Effector CD4-positive, alpha-beta T cell (primary cell): ENCODE measurements around the gene PTPRD.

Experiments
- DNase-seq: peaks from one replicate; pipeline ENCODE4 v3.0.0-alpha.2; 2020

Gene PTPRD

DNA sequence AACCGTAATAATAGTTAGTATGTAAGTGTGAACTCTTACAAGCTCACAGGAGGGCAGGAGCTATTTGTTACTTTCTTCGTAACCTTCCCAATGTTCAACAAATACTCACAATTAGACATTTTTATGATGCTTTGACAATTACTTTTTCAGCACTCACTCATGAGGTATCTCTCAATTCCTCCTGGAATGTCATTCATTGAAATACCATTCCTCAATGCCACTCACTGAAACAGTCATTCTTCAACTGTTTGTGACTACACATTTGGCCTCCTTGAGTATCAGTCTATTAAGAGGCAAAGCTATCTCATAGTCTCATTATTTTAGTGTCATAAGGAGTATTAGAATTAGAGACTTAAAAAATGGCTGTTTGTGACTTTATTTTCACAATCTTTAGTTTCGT, 2079.1 kb downstream of the PTPRD start:
- no peak for DNase-seq

DNA sequence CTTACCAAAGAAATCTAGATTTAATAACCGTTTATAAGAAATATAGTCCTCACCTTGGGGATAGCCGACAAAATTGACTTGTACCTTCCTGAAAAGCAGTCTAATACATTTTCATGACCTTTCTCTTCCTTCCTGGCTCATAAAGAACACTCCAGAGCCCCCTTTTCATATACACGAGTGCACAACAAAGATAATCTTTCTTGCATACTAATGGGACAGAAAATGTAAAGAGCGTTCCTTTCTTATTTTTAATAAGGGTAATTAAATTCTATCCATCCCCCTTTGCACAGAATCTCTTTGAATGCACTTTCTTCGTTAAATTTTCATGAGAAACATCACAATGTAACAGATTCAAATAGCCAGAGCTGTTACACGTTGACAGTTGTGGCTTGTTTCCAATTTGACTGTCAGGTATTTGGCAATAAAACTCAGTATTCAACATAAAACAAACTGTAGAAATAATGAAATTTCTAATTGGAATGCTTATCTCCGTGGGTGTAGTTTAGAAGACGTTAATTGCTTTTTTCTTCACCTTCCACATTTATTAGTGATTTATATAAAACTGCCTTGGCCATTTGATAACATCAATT, 2080.9 kb downstream of the PTPRD start:
- no peak for DNase-seq

DNA sequence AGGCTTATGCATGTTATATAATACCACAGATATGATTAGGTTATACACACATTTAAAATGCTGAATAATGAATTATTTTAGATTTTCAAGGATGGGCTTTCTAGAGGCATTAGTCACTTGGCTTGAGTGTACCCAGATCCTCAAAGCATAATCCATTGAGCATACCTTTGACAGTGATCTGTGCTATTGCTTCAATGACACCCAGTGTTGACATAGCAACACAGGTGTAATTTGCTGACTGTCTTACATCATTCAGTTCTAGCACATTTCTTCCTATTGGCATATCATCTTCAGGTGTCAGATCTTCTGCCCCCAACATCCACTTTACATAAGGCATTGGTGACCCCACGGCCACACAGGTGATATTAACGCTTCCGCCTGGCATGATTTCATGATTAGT, 2091.7 kb downstream of the PTPRD start:
- DNase-seq, result no peak

DNA sequence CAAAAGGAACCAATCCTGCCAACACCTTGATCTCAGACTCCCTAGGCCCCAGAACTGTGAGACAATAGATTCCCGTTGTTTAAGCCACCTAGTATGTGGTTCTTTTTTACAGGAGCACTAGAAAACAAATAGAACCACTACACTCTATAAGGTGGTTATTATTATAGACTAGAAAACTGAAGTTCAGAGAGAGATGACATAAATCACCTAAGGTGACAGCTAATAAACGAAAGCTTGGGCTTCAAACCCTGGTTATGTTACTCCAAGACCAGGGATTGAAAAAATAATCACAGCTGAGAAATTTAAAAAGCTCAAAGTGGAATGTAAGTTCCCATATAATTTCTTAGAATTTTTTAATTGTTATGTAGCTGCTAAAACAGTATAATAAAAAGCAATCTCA, 2097.1 kb downstream of the PTPRD start:
- DNase-seq, result no peak

DNA sequence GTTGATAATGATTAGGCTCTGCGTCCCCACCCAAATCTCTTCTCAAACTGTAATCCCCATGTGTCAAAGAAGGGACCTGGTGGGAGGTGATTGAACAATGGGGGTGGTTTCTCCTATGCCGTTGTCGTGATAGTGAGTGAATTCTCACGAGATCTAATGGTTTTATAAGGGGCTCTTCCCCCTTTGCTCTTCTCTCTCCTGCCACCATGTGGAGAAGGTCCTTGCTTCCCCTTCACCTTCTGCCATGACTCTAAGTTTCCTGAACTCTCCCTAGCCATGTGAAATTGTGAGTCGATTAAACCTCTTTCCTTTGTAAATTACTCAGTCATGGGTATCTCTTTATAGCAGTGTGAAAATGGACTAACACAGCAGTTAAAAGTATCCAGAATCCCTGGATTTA, 2098.0 kb downstream of the PTPRD start:
- DNase-seq, result no peak

DNA sequence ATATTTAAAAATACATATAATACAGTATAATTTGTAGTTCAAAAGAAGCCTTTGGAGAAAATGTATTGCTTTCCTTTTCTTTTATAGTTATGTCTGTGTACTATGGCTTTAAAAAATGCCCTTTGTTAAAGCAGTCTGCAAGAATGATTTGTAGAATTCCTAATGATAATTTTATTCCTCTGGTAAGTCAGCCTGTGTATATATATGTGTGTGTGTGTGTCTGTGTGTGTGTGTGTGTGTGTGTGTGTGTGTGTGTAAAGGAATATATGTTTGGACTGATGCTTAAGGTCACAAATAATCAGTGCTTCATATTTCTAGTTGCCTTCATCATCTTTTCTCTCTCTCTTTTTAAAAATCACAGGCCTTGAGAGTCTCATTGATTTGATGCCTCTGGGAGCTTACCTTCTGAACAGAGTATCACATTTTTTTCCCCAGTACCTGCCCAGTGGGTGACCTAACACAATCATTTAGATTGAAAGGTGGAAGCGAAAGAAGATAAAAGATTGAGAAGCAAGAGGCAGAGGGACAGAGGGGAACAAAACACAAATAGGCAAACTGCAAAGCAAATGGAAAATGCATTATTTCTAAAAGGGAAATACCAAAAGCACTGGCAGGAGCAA, 2104.0 kb downstream of the PTPRD start:
- no peak for DNase-seq

DNA sequence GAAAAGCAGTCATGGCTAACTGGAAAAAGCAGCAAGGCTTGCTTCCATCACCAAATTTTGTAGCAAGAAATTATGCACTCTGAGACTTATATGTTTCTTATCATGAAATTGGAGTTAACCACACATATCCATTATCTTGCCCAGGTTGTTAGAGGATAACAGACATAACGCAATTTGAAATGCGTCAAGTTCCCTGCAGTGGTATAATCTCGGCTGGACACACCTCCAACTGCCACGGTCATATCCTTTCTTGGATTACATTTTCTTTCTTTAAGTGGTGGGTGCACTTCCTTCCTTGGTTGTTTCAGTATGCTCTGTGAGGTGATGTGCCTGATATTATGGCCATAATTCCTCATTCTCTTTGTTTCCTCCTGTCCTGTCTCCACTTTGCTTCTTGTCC, 2118.2 kb downstream of the PTPRD start:
- no peak for DNase-seq

DNA sequence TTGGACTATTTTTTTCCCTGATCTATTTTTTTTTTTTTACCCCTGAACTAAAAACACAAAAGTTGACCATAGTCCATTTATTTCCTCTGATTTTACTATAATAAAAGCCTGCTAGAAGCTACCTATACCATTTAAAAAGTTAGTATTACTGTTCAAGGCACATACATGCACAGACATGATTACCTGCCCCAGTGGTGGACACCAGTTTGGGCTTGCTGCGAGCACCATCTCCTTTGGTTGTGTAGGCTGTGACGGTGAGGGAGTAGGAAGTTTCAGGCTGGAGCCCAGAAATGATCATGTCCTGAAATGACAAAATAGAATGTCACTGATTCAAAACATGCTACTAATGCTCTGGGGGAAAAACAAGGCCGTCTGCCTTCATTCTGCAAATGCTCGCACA, 2120.1 kb downstream of the PTPRD start:
- no peak for DNase-seq

DNA sequence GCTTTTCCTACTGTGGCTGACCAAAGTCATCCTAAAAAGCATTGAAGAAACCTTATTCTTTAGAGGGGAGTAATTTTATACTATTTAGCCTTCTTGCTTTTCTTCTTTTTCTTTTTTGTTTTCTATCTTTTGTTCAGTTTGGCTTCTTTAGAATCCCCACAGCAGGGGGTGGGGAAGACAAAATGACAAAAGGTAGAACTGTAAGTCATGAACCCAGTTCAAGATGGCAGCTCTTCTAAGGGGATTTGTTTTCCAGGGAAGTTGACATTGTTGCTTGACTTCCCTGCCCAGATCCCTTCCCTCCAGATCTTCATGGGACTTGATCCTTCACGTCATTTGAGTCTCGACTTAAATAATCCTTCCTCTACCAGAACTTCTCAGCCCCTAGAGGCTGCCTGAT, 2120.8 kb downstream of the PTPRD start:
- no peak for DNase-seq

DNA sequence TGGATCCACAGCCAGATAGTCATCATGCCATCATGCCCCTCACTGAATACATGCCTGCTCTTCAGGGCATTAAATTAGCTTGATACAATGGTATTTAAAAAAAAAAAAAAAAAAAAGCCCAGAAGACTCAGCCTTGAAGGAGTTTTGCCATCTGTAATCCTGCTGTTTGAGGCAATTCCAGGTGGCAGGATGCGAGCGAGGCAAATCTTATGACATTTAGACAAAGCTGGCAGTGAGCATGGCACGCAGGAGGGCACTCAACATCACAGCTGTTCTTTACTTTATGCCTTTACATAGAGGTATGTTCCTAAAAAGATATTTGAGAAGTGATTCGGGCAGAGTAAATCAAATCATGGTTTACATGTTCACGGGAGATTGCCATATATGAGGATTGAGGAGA, 2121.2 kb downstream of the PTPRD start:
- DNase-seq, result no peak

DNA sequence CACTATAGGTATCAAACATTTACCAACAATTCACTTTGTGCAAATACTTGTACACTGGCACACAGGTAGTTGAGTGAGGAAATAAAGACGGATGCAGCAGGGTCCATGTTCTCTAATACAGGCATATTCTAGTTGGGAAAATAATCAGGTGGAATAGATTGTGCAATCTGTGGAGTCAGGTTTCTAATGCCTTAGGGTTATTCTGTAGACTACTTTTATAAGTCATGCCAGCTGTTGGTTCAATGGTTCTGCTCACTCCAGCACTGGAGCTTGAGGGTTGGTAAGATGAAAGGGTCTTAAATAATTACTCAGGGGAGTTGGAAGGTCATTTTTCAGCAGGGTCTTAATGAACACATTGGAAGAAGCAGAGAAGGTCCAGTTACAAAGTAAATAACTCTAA, 2123.0 kb downstream of the PTPRD start:
- no peak for DNase-seq

DNA sequence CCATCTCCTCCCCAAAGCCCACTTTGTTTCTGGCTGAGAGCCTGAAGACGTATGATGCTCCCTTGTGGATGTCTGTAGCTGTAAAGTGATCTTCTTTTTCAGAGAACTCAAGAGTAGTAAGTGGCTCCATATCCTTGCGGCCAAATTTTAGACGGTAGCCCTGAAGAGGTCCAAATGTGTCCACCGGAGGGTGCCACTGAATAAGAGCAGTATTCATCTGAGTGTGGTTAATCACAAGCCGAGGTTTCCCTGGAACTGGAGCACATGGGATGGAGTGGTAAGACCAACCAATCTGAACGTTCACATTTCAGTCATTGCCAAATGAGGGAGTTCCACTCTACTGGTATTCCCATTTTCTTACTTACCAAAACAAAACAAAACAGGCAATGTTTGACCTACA, 2126.7 kb downstream of the PTPRD start:
- no peak for DNase-seq

DNA sequence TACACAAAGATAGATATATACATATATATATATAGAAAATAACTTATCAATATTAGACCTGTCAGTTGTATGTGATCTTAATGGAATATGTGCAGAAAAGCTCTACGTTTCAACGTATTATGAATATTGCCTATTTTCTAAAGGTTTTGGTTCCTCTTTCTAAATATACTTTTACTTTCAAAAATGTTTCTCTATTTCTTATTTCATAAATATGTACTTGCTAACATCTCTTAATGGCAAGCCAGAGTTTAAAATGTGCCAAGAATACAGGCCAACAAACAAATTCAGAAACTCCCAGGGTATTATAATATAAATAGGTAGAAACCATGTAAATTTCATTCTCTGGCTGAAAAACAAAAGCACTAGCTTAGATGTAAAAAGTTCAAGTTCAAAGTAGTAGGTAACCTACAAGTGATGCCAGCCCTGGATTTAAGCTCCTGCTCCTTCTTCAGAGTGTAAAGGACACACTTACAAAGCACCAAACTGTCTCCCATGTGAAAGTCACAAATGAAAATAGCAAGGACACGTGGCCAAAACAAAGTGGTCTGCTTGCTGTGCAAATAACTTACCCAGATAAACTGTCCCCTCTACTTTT, 2128.1 kb downstream of the PTPRD start:
- no peak for DNase-seq

DNA sequence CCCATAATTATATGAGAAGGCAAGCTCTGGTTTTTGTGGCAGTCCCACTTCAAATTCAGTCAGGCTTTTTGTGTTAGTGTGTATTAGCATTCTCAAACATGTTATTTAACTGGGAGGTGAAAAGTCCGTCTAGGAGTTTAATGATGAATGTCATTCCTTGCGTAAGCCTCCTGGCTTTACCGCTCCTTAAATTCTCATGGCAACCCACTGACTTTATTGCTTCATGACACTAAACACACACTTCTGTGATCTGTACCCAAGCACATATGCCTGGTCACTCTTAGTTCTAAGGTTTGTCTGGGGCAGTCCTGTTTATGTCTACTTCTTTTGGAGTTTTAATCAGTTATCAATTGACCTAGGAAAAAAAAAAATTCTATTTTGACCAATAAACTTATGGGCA, 2135.4 kb downstream of the PTPRD start:
- DNase-seq, result no peak

DNA sequence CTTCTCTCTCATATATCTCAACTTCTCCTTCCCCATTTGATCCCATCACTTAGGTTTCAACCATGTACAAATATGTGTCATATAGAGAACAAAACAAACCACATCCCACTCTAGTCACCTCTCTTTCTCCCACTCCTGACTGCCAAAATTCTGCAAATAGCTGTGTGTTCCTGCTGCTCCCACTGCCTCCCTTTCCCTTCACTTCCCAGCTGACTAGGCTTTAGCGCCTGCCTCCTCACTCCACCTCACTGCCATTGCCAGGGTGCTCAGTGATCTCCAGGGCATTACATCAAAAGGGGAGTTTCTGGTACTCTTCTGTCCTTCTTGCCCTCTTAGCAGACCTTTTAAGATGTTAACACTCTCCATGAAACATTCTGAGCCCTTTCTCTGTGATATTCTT, 2137.9 kb downstream of the PTPRD start:
- DNase-seq, result no peak

DNA sequence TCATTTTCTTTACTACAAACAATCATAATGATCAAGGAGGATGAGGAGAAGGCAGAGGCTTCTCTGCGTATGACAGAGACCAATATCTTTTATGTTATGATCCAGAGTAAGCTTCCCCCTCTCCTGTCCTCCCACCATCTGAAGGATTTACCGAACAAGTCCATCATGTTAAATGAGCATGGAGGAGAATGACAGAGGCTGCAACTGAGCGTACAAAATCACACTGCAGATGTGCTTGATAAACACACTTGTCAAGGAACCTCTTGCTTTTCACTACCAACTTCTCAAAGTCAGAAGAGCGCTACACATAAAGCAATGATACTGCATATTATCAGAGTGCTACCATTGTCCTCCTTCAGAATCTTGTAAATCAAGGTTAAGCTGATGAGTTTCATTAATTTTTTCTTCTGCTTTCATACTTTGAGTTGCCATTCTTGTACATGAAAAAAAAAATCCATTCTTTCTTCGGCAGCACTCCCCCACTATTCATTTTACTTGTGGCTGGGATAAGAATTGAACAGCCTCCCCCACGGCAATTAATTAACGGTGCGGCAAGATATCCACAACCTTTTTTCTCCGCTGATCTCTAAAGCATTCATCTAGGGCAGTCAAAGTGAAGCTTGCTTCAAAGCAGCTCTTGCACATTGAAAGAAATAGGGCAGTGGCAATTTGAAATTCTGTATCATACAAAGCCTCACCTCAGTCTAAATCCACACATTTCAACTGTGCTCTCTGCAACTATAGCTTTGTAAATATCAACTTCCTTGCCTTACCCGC, 2139.4 kb downstream of the PTPRD start:
- DNase-seq, result no peak

DNA sequence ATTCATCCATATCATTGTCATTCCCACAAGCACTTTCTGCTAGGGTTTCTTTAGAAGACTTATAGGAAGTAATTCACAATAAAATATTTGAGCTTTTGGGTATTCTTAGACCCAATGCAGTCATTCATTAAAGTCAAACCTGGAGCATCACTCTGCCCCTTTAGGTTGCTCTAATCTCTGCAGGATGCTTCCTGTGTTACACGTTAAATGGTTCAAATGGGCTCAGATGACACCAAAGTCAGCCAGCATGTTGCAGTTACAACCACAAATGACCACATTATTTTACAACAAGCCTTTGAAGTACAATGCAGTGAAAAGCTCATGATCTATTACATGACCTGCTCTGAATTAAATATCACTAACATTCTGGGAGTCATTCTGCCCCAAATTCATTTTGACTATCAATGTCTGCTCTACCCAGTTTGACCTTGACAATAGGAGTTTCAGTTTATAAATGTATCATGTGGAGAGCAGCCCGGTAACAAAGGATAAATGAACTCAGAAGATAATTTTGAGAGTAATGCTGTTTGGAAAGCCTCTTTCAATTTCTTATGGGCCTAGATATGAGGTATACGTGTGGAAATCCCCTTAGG, 2144.7 kb downstream of the PTPRD start:
- DNase-seq, result no peak

DNA sequence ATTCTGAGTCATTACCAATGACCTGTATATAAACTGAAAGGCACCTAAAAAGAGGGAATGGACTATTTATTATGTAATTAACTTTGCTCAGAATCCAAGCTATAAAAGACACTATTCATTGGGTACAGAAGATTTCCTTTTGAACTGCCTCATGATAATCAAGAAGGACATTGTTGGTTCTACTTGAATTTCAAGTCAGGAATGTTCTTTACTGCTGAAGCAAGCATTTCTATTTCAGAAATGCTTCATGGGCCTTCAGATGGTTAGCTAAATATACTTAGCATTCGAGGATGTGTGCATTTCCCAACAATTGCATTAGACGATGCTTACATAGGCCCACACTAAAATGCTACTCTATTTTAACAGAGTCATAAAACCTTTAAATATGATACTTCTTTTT, 2155.0 kb downstream of the PTPRD start:
- DNase-seq, result no peak

DNA sequence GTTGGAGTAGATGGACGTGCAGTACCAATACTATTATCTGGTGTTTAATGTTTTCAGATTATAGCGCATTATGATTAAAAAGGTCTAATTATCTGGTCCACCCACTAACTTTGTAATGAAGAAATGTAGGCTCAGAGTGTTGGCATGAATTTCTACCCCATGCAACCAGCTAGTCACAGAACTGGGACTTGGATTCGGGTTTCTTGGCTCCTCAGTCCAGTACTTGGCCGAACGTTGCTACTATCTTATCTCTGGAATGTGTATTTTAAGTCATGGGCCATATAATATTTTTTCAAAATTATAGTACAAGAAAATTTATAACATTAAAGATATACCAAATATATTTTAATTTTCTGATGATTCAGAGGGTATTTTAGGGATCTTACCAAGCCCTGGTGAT, 2155.7 kb downstream of the PTPRD start:
- DNase-seq, result no peak

DNA sequence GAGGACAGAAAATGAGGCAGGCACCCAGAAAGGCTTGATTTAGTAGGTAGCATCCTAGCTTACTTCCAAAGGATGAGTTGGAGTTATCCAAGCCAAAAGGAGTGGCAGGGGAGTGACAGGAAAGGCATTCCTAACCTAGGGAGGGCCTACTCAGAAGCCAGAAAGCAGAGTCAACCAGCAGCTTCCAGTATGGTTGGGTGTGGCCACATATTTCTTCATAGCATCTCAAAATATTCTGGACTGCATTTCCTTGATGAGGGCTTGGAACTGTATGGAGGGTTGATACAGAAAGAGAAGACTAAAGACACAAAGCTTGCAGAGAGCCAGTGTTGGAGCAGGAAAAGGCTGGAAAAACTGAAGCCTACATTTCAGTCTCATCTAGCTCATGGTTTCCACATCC, 2156.5 kb downstream of the PTPRD start:
- no peak for DNase-seq

DNA sequence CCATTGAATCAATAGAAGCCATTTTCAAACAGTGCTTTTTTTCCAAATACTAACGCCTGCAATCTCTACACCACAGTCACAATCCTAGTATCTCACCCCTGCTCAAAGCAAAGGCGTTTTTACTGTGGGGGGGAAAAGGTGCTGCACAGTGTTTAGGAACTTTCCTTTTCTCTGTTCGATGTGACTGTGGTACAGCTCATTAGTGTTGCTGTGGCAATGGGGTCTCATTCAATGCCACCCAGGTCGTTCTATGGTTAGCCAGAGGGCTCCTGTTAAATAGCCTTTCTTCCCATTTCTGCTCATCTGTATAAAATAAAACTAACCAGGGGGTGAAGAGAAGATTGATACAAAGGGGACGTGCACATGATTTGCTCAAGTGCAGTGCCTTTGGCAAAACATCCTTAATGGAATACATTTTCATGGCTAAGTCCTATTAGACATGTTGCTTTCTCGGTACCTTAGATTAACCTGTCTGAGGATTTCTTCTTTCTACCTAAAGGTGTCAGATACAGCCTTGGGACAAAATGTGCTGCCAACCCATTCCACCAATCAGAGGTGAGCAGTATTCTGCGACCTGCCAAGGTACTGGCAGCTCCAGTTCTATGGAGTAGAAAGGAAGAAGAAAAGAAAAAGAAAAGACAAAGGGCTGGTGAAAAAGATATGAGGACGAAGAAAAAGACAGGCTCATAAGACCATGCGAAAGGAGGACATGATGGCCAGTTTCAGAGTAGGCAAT, 2161.8 kb downstream of the PTPRD start:
- no peak for DNase-seq

DNA sequence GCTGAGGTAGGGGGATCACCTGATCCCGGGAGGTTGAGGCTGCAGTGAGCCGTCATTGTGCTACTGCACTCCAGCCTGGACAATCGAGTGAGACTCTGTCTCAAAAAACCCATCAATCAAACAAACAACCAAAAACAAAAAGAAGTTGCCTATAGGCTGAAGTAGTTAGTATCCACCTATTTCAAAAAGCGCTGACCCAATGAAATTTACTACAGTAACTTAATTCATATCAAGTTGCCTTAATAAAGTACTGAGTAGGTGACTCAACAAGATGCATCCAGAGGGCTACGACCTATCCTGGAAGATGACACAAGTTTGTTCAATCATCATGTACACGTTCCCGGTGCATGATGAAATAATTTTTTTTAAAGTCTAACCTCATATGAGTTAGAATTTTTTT, 2164.6 kb downstream of the PTPRD start:
- DNase-seq, result no peak

DNA sequence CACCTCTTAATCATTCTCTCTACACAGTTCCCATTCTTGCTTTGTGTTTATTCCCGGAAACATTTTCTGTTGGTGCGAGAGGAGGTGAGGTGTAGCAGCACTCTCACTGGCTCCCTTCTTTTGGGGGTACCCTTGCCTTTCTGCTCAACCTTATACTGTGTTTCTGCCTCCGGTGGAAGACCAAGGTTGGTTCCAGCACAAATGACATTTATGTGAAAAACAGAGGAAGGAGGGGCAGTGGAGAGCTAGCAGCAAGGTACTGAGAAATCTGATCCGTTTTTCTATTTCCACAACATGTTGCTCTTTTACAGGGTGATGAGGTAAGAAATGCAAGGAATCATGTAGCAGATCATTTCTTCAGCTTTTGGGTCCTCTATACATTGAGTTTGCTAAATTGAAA, 2165.2 kb downstream of the PTPRD start:
- no peak for DNase-seq
